C4-2B (cell line): ENCODE data around the gene ANKIB1.

Experiments used
- H3K27ac ChIP-seq: fragments of 450-650 bp; 2 replicates; pipeline ENCODE4 v1.5.1; 2017
- CTCF ChIP-seq: fragments of 450-650 bp; conservative IDR thresholded peaks from 2 replicates; pipeline ENCODE4 v1.5.1; 2017; ENCODE audit warnings: mild to moderate bottlenecking
- ZFX ChIP-seq: fragments of 450-650 bp; IDR thresholded peaks from 2 replicates; pipeline ENCODE4 v1.6.1; 2017

ANKIB1 gene

GRCh38 chr7:92228100-92228499 lies 17.7 kb upstream of the ANKIB1 start:
- H3K27ac ChIP-seq, result no peak overlapping the region
- TF ChIP-seq CTCF, result no peak
- TF ChIP-seq ZFX, result no peak

- H3K27ac ChIP-seq, result no peak overlapping the region
- TF ChIP-seq ZFX, result no peak
- TF ChIP-seq CTCF, result no peak
Measured at GRCh38 chr7:92228742-92229141, 17.0 kb upstream of the ANKIB1 start.

- TF ChIP-seq ZFX (no peak), CTCF (no peak)
- H3K27ac ChIP-seq, result no peak overlapping the region
Measured at GRCh38 chr7:92230547-92230946, 15.2 kb upstream of the ANKIB1 start.

GRCh38 chr7:92242972-92243371 lies 2.8 kb upstream of the ANKIB1 start:
- H3K27ac ChIP-seq, result no peak overlapping the region
- no peak for TF ChIP-seq ZFX
- no peak for TF ChIP-seq CTCF

GRCh38 chr7:92244808-92245486 lies 827 bp upstream of the ANKIB1 start:
- H3K27ac ChIP-seq, result peak overlapping the region; percentile 82

GRCh38 chr7:92246360-92247101 lies 757 bp downstream of the ANKIB1 start:
- peak overlapping the region; percentile 82 for H3K27ac ChIP-seq
- no peak for TF ChIP-seq CTCF
- no peak for TF ChIP-seq ZFX

More at GRCh38 chr7:92244808-92245486, 827 bp upstream of the ANKIB1 start:
- TF ChIP-seq CTCF, result no peak; the same call in 1 of the 2 replicates
- no peak for TF ChIP-seq ZFX

GRCh38 chr7:92250603-92251002 lies 4.8 kb downstream of the ANKIB1 start:
- H3K27ac ChIP-seq, result no peak overlapping the region
- TF ChIP-seq ZFX (no peak), CTCF (no peak)
